Vagina (tissue), 2 donors: ENCODE data around the gene TAOK3. TPM values are rescaled to one million over a fixed set of nuclear protein-coding genes. Genes with fewer than 3 reads are reported as not detected.

Source experiments
- DNase-seq, 2 donors: peaks; one replicate each; pipeline ENCODE4 v3.0.0-alpha.2; 2017; ENCODE audit errors: extremely low spot score in 2 of 2
- H3K27ac ChIP-seq: fragments of 200-600 bp; sonication (generic); one replicate; pipeline ENCODE4 v1.5.1; 2019
- H3K27me3 ChIP-seq: fragments of 200-600 bp; sonication (generic); one replicate; pipeline ENCODE4 v1.5.1; 2019
- H3K36me3 ChIP-seq, 2 donors: fragments of 200-600 bp; sonication (generic); one replicate each; pipeline ENCODE4 v1.5.1; 2017 to 2019
- H3K4me1 ChIP-seq: fragments of 200-600 bp; sonication (generic); one replicate; pipeline ENCODE4 v1.5.1; 2019
- H3K4me3 ChIP-seq, 2 donors: fragments of 200-600 bp; sonication (generic); 1 replicate in 1 of 2; 2 replicates in 1 of 2; pipeline ENCODE4 v1.5.1; 2016 to 2019
- H3K9me3 ChIP-seq: fragments of 200-600 bp; sonication (generic); one replicate; pipeline ENCODE4 v1.5.1; 2019
- CTCF ChIP-seq, 3 experiments: fragments of 450-650 bp in 2 of 3; fragments of 200-600 bp in 1 of 3; sonication (generic) in 1 of 3; IDR thresholded peaks; one replicate each; pipeline ENCODE4 v1.5.1; 2017 to 2019; ENCODE audit warnings: antibody characterized with exemption in 3 of 3, mild to moderate bottlenecking in 2 of 3, moderate library complexity in 2 of 3
- POLR2A ChIP-seq, 2 donors: fragments of 450-650 bp; IDR thresholded peaks; one replicate each; pipeline ENCODE4 v1.6.1; 2017; ENCODE audit warnings: antibody characterized with exemption in 2 of 2, mild to moderate bottlenecking in 2 of 2, moderate library complexity in 2 of 2
- POLR2AphosphoS5 ChIP-seq, 2 donors: sonication (generic); formaldehyde crosslinking; IDR thresholded peaks; one replicate each; pipeline ENCODE4 v1.9.0; 2017; ENCODE audit warnings: antibody characterized with exemption in 2 of 2, mild to moderate bottlenecking in 2 of 2, low read depth in 1 of 2; ENCODE audit not compliant: insufficient read depth in 1 of 2
- intact Hi-C: fragments of 100-400 bp; cut with DNase I; formaldehyde crosslinking; loops from one replicate; pipeline ENCODE4 v1.15.1; 2023
- total RNA-seq: library from RNA; depleted of rRNA; stranded (reverse); fragments of >200 nt; gene quantifications from one replicate; pipeline ENCODE4 v1.2.3, GENCODE V29; 2016

TAOK3 gene
- total RNA-seq, 1 donor from 2014 or later: 41.0 TPM

- Histone ChIP-seq H3K27ac (no peak overlapping the region), H3K36me3 (no peaks in the 10 kb centered on the region), H3K9me3 (no peaks in the 10 kb centered on the region), H3K4me3 (no peak overlapping the region), H3K4me1 (peaks cover 4% of the 10 kb centered on the region), H3K27me3 (no peaks in the 10 kb centered on the region)
- DNase-seq: no peak
- intact Hi-C loops: no loop called here
- no peak for TF ChIP-seq POLR2AphosphoS5 (IDR thresholded peaks at IDR 0.05; ENCODE audit: insufficient read depth in 1 of 2, low read depth in 1 of 2)
- no peak for TF ChIP-seq POLR2A (IDR thresholded peaks at IDR 0.05)
- TF ChIP-seq CTCF (IDR thresholded peaks at IDR 0.05): no peak
Observed at GRCh38 chr12:118326991-118327390, 45.7 kb downstream of the TAOK3 start.

GRCh38 chr12:118325081-118325480, 47.6 kb downstream of the TAOK3 start:
- H3K27ac ChIP-seq: no peak overlapping the region
- no peaks in the 10 kb centered on the region for H3K9me3 ChIP-seq
- no peaks in the 10 kb centered on the region for H3K27me3 ChIP-seq
- no peak for DNase-seq
- intact Hi-C loops: no loop called here
- no peaks in the 10 kb centered on the region for H3K36me3 ChIP-seq
- H3K4me1 ChIP-seq: peaks cover 4% of the 10 kb centered on the region
- H3K4me3 ChIP-seq: no peak overlapping the region
- no peak for TF ChIP-seq CTCF (IDR thresholded peaks at IDR 0.05)
- no peak for TF ChIP-seq POLR2A (IDR thresholded peaks at IDR 0.05)
- TF ChIP-seq POLR2AphosphoS5 (IDR thresholded peaks at IDR 0.05; ENCODE audit: insufficient read depth in 1 of 2, low read depth in 1 of 2): no peak

- H3K9me3 ChIP-seq: no peaks in the 10 kb centered on the region
- H3K36me3 ChIP-seq: no peaks in the 10 kb centered on the region
- intact Hi-C loops: no loop called here
- TF ChIP-seq POLR2A (IDR thresholded peaks at IDR 0.05): no peak
- TF ChIP-seq POLR2AphosphoS5 (IDR thresholded peaks at IDR 0.05; ENCODE audit: insufficient read depth in 1 of 2, low read depth in 1 of 2): no peak
- TF ChIP-seq CTCF (IDR thresholded peaks at IDR 0.05): no peak
- H3K27me3 ChIP-seq: no peaks in the 10 kb centered on the region
- DNase-seq: no peak
- H3K4me3 ChIP-seq: no peak overlapping the region
- no peak overlapping the region for H3K27ac ChIP-seq
- H3K4me1 ChIP-seq: no peaks in the 10 kb centered on the region
Observed at GRCh38 chr12:118319627-118320026, 53.1 kb downstream of the TAOK3 start.

GRCh38 chr12:118318744-118319143, 54.0 kb downstream of the TAOK3 start:
- no peaks in the 10 kb centered on the region for H3K4me1 ChIP-seq
- no peak for TF ChIP-seq POLR2AphosphoS5 (IDR thresholded peaks at IDR 0.05; ENCODE audit: insufficient read depth in 1 of 2, low read depth in 1 of 2)
- TF ChIP-seq POLR2A (IDR thresholded peaks at IDR 0.05): no peak
- TF ChIP-seq CTCF (IDR thresholded peaks at IDR 0.05): no peak
- H3K4me3 ChIP-seq: no peak overlapping the region
- H3K9me3 ChIP-seq: no peaks in the 10 kb centered on the region
- H3K27me3 ChIP-seq: no peaks in the 10 kb centered on the region
- intact Hi-C loops: no loop called here
- no peak overlapping the region for H3K27ac ChIP-seq
- H3K36me3 ChIP-seq: no peaks in the 10 kb centered on the region
- no peak for DNase-seq

- H3K9me3 ChIP-seq: no peaks in the 10 kb centered on the region
- no peak for DNase-seq
- no peaks in the 10 kb centered on the region for H3K27me3 ChIP-seq
- no peak for TF ChIP-seq CTCF (IDR thresholded peaks at IDR 0.05)
- no peak for TF ChIP-seq POLR2AphosphoS5 (IDR thresholded peaks at IDR 0.05; ENCODE audit: insufficient read depth in 1 of 2, low read depth in 1 of 2)
- no peak for TF ChIP-seq POLR2A (IDR thresholded peaks at IDR 0.05)
- H3K36me3 ChIP-seq: no peaks in the 10 kb centered on the region
- no peak overlapping the region for H3K27ac ChIP-seq
- no peak overlapping the region for H3K4me3 ChIP-seq
- intact Hi-C loops: no loop called here
- H3K4me1 ChIP-seq: no peaks in the 10 kb centered on the region
Observed at GRCh38 chr12:118317729-118318128, 55.0 kb downstream of the TAOK3 start.
